HUES64 (cell line): ENCODE results near the gene TNFAIP8.

ENCODE experiments used
- H3K27ac ChIP-seq: 2 replicates; pipeline ENCODE4 v1.7.0; 2013; ENCODE audit warnings: low read depth, low read length, inconsistent platforms
- H3K27me3 ChIP-seq: 2 replicates; pipeline ENCODE4 v1.6.1; 2013; ENCODE audit warnings: mild to moderate bottlenecking, low read length; ENCODE audit not compliant: insufficient read depth
- H3K36me3 ChIP-seq: 2 replicates; pipeline ENCODE4 v1.6.1; 2013; ENCODE audit warnings: mild to moderate bottlenecking, low read length; ENCODE audit not compliant: insufficient read depth
- H3K4me1 ChIP-seq: 2 replicates; pipeline ENCODE4 v1.6.1; 2013; ENCODE audit warnings: mild to moderate bottlenecking, low read length, moderate library complexity; ENCODE audit not compliant: insufficient read depth
- H3K4me3 ChIP-seq: 2 replicates; pipeline ENCODE4 v1.5.1; 2013; ENCODE audit warnings: mild to moderate bottlenecking, low read length, moderate library complexity
- H3K9ac ChIP-seq: 2 replicates; pipeline ENCODE4 v1.6.1; 2013; ENCODE audit warnings: mild to moderate bottlenecking, low read depth, low read length
- H3K9me3 ChIP-seq: 2 replicates; pipeline ENCODE4 v1.6.1; 2013; ENCODE audit warnings: low read depth, low read length; ENCODE audit not compliant: insufficient read depth
- WGBS: fragments of 150-250, 120-280 bp; methylation state at CpG from one replicate; pipeline ENCODE4 v1.1.7; 2013; ENCODE audit warnings: missing lambda C conversion rate; 5-methylcytosine and 5-hydroxymethylcytosine counted together

The TNFAIP8 gene

DNA sequence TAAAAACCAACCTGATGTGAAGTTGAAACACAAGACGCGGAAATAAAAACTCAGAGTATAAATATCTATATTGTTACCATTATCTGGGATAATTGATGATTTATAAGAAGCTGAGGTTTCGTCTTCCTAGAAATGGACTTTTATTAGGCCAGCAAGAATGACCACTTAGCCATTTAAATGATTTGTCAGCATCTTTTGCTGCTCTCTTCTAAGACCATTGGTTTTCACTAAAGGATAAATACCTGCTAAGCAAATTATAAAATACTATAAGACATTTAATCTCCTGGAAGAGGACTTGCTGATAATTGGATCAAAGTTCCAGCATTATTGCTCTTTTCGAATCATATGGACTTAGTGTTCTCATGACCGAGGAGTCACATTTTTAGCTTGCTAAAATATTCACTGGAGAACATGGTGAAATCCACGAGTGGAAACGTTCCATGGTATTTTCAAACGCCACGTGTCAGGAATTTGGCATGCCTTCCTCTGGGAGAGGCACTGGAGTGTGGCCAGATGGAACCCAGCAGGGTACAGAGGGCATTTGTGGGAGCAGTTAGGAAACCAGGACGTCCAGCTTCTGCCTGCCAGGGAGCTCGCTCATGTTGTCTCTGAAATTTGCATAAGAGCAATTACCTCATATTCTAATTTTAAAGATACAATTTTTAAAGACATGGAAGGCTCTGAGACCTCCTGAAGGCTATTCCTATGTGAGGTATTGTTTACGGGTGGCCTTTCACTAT lies 43.1 kb downstream of the TNFAIP8 start:
- WGBS = 87% methylated on average over 9 of the region's 12 CpGs
- Histone ChIP-seq H3K9me3 (no peaks in the 10 kb centered on the region), H3K9ac (no peak overlapping the region), H3K27me3 (no peaks in the 10 kb centered on the region), H3K27ac (no peak overlapping the region), H3K36me3 (0 out of 2 replicates have a peak, but pooled peaks cover under 1% of the 10 kb centered on the region), H3K4me3 (no peak overlapping the region), H3K4me1 (peaks cover 17% of the 10 kb centered on the region)

DNA sequence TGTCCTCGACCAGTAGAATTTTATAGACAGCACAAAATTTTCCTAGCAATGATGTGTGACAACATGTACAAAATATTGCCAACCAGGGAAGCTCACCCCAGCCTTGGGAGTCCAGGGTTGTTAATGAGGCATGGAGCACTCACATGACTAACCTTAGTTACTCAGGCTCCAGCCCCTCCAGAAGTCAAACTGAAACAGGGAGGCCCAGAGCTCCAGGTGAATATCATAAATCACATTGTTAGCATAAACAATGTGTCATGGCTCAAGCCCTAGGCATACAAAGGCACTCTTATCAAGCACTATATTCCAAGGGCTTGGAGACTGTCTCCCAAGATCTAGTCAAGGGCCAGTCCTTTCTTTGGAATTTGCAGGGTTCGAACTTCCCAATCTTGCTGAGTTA lies 44.4 kb downstream of the TNFAIP8 start:
- Histone ChIP-seq H3K9ac (no peak overlapping the region), H3K27me3 (no peaks in the 10 kb centered on the region), H3K4me1 (peaks cover 17% of the 10 kb centered on the region), H3K4me3 (no peak overlapping the region), H3K9me3 (no peaks in the 10 kb centered on the region), H3K36me3 (no peaks in the 10 kb centered on the region), H3K27ac (no peak overlapping the region)
- WGBS = 95% methylated on average over 2 of the region's 2 CpGs

DNA sequence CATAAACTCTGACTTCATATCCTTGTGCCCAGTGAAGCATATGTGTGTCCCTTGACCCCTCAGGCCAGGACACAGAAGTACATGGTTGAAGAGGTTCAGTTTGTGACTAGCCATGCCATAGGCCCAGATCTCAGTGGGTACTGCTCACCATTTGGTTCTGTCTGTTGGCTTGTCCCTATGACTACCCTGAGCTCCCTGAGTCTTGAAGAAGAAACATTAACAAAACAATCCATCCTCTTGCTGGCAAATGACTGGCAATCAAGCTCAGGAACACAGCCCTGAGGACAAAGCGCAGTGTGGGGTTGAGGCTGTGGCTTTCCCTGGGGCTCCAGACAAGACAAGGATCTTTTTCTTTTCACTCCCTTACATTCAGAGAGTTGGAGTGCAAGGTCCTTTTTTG lies 46.3 kb downstream of the TNFAIP8 start:
- H3K36me3 ChIP-seq = no peaks in the 10 kb centered on the region
- H3K4me1 ChIP-seq = peaks cover 17% of the 10 kb centered on the region
- WGBS = 33% methylated on average over 1 of the region's 1 CpG
- no peak overlapping the region for H3K4me3 ChIP-seq
- H3K27me3 ChIP-seq = no peaks in the 10 kb centered on the region
- H3K27ac ChIP-seq = peak overlapping the region; percentile 52
- peak overlapping the region; percentile 16; the same call in 1 of the 2 replicates for H3K9ac ChIP-seq
- H3K9me3 ChIP-seq = no peaks in the 10 kb centered on the region

DNA sequence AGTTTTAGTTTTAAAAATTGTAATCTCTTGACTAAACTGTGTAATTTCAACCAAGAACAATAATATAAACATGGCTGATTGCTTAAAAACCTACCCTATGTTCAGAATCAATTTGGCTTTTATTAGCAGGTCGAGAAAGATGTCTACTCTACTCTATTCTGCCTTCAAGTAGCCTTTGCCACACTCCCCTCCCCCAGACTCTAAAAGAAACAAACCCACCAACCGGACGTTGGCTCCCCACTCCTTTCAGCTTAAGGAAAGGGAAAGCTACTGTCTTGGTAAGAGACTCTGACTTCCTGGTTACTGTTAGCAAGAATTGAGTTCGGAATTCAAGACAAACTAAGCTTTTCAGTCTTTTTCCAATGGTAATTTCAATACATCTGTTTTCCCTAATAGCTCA lies 46.7 kb downstream of the TNFAIP8 start:
- H3K4me3 ChIP-seq = no peak overlapping the region
- peak overlapping the region; percentile 52 for H3K27ac ChIP-seq
- H3K9ac ChIP-seq = peak overlapping the region; percentile 16; the same call in 1 of the 2 replicates
- H3K27me3 ChIP-seq = no peaks in the 10 kb centered on the region
- peaks cover 17% of the 10 kb centered on the region for H3K4me1 ChIP-seq
- 61% methylated on average over 4 of the region's 4 CpGs for whole genome bisulfite sequencing
- no peaks in the 10 kb centered on the region for H3K36me3 ChIP-seq
- H3K9me3 ChIP-seq = no peaks in the 10 kb centered on the region

DNA sequence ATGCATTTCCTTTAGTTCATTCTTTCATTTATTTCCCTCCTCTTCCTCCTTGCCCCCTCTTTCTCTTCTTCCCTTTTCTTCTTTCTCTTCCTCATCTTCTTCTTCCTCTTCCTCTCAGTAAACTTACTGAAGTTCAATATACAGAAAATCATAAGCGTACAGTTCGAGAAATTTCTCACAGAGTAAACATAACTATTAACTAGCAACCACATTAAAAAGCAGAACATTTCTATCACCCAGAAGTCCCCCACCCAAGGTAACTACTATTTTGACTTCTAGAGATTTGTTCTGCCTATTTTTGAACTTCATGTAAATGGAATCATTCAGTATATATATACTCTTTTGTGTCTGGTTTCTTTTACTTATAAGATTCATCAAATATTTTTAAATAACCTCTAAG lies 48.2 kb downstream of the TNFAIP8 start:
- 91% methylated on average over 2 of the region's 2 CpGs for WGBS
- Histone ChIP-seq H3K4me1 (peaks cover 17% of the 10 kb centered on the region), H3K4me3 (no peak overlapping the region)

DNA sequence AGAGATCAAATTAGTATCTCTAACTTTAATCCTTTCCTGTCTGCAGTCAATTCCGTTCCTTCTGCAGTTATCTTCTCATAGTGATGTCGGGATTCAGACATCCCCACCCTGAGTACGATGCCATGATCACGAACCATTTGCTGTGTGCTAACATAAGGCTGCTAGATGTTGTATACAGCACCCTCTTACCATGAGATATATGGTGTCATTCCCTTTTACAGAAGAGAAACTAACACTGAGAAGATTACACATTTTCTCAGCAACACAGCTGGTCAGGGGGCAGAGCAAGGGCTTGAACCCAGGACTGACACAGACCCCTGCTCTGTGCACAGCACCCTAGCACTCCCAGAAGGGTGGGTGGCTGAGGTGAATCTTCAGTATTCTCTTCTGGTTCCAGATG lies 49.6 kb downstream of the TNFAIP8 start:
- Histone ChIP-seq H3K9me3 (no peaks in the 10 kb centered on the region), H3K4me3 (no peak overlapping the region), H3K9ac (no peak overlapping the region), H3K27ac (no peak overlapping the region), H3K36me3 (no peaks in the 10 kb centered on the region), H3K4me1 (peaks cover 17% of the 10 kb centered on the region), H3K27me3 (no peaks in the 10 kb centered on the region)
- 88% methylated on average over 4 of the region's 4 CpGs for WGBS

More for the DNA sequence above, 48.2 kb downstream of the TNFAIP8 start:
- no peaks in the 10 kb centered on the region for H3K36me3 ChIP-seq
- H3K27me3 ChIP-seq = no peaks in the 10 kb centered on the region
- no peak overlapping the region for H3K9ac ChIP-seq
- H3K27ac ChIP-seq = no peak overlapping the region
- no peaks in the 10 kb centered on the region for H3K9me3 ChIP-seq

DNA sequence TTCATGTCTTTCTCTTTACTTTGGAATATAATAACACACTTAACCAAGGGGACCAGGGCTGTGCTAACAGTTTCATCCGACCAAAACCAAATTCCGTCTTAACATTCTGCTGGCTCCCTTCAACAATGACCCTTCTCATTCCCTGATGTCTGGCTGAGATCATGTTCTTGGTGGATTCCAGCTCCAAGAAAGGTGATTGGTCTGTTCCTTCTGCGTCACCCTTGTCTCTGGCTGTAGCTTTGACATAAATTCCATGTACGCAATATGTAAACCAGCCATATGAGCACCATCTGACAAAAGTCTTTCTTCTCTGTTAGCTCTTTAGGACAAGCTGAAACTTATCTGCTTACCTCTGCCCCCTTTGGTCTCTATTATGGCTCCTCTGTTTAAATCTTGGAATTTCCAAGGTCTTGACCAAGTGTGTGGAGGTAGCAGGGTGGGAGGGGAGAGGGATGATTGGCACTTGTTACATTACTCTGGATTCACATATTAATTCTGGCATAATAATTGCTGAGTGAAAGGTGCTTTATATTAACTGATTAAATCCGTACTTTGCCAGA lies 50.8 kb downstream of the TNFAIP8 start:
- Histone ChIP-seq H3K36me3 (no peaks in the 10 kb centered on the region), H3K4me1 (peaks cover 24% of the 10 kb centered on the region), H3K9me3 (no peaks in the 10 kb centered on the region), H3K27me3 (no peaks in the 10 kb centered on the region), H3K9ac (no peak overlapping the region), H3K4me3 (no peak overlapping the region), H3K27ac (no peak overlapping the region)
- WGBS = 97% methylated on average over 5 of the region's 5 CpGs

DNA sequence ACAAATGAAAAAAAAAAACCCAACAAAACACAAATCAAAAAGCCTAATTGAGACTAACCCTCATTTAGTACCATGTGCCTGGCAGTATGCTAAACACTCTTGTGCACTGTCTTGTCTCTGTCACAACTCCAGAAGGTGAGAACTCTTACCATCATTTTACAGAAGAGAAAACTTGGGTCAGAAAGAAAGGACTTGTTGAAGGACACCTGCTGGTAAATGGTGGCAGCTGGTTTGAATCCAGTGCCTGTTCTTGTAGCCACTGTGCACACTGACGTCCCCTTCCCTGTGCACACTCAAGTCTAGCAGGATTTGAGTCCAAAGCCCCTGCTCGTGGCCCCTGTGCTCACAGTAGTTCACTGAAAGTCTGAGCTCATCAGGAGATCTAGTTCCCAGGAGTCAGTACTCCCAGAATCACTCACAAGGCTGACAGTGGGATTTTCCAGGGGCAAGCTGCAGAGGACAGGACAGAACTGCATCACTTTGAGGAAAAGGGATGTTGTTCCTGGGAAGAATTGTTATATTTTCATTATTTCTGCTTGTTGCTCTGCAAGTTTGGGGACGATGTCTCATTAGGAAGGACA lies 53.5 kb downstream of the TNFAIP8 start:
- H3K4me1 ChIP-seq = peaks cover 7% of the 10 kb centered on the region
- 94% methylated on average over 3 of the region's 3 CpGs for WGBS

DNA sequence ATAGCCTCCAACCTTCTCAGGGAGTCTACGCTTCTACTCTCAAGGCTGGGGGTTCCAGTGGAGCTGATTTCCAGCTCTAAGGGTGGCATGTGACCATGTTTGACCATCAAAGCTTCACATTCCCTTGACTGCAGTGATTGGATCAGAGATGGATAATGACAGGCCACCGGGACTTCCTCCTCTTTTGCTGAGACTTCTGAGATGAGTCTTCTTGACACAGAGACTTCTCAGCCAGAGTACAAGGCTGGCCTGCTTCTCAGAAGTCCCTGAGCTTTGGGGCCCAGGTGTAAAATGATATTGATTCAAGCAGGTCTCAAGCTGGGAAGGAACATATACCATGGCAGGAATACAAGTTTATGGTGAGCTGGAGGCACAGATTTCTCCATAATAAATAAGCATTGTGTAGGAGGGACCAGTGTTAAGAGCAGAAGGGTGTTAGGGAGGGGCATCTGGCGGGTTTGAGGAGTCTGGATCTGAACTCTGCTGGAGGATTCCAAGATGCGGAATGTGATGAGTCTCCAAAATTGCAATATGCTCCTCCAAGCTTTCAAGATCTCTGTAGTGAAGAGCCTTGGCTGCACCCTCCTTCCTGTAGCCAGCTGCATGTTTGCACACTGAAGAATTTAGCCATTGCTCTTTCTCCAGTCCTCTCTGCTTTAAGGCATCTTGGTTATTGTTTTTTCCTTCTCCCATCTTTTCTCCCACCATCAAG lies 54.8 kb downstream of the TNFAIP8 start:
- WGBS = 97% methylated on average over 4 of the region's 4 CpGs
- Histone ChIP-seq H3K9ac (no peak overlapping the region), H3K27ac (no peak overlapping the region), H3K4me1 (peaks cover 7% of the 10 kb centered on the region), H3K4me3 (no peak overlapping the region), H3K9me3 (no peaks in the 10 kb centered on the region), H3K36me3 (no peaks in the 10 kb centered on the region), H3K27me3 (no peaks in the 10 kb centered on the region)

More for the DNA sequence above, 53.5 kb downstream of the TNFAIP8 start:
- no peak overlapping the region for H3K9ac ChIP-seq
- H3K4me3 ChIP-seq = no peak overlapping the region
- H3K27me3 ChIP-seq = no peaks in the 10 kb centered on the region
- no peak overlapping the region for H3K27ac ChIP-seq
- no peaks in the 10 kb centered on the region for H3K9me3 ChIP-seq
- H3K36me3 ChIP-seq = no peaks in the 10 kb centered on the region

DNA sequence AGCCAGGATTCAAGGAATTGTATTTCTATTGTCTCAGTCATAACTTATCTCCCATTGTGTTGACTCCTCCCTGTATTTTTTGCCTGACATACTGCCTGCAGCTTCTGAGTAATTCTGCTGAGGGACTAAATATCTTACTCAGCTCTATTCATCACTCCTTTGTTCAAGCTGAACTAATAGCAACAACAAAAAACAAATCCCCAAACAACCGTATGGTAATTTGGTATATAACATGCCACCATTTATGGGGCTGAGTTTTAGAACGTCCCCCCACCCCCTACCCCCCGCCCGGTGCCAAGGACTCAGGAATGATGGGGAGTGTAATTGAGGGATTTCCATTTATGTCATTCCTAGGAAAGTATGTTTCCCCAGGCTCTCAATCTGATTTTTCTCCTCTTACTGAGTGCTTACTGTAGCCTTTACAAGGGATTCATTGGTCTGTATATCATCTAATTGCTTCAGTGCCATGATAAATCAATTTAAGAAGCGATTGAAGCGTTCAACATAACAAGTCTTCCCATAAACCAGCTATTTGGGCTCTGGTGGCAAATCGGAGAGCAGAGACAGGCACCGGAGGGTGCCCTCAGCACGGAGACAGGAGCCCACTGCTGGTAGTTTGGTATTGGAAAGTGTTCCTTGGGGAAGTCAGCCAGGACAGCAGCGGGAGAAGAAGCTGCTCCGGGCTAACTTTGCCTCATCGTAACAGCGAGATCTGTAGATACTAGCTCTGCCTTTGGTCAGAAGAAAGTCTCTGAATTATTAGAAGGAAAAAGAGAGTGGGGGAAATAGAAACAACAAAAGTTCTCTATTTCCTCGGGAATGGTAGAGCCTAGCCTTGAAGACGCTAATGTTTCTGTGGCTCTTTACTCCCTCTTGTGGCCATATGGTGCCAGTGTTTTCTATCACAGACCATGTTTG lies 55.8 kb downstream of the TNFAIP8 start:
- Histone ChIP-seq H3K9ac (peak overlapping the region; percentile 74), H3K4me3 (peak overlapping the region; percentile 73)
- 2% methylated on average over 11 of the region's 15 CpGs for WGBS

More for the DNA sequence above, 55.8 kb downstream of the TNFAIP8 start:
- Histone ChIP-seq H3K4me1 (peaks cover 7% of the 10 kb centered on the region), H3K9me3 (no peaks in the 10 kb centered on the region), H3K27me3 (no peaks in the 10 kb centered on the region), H3K27ac (no peak overlapping the region), H3K36me3 (no peaks in the 10 kb centered on the region)
